ENCODE measurements around the gene C22orf39. TPM values are rescaled to one million over a fixed set of nuclear protein-coding genes. Genes with fewer than 3 reads are reported as not detected.
"Not testable (repeated sequence)": the region's sequence is repeated elsewhere in the genome, so short reads cannot be mapped to it uniquely, and the experiment has no call there.

The C22orf39 gene
- total RNA-seq, 1 donor from 2014 or later, result 25.3 TPM

- FAIRE-seq (no peak), DNase-seq (ENCODE audit: low read depth) (no peak)
- Histone ChIP-seq H3K4me3 (ENCODE audit: low read depth, low read length) (no peak overlapping the region), H3K27me3 (ENCODE audit: control insufficient read depth, insufficient read depth, low read length) (no peaks in the 10 kb centered on the region), H3K36me3 (ENCODE audit: control insufficient read depth, insufficient read depth, low read length) (peaks cover 10% of the 10 kb centered on the region)
- TF ChIP-seq CTCF (IDR thresholded peaks at IDR 0.05; ENCODE audit: insufficient read depth, low read length, severe bottlenecking), result no peak
These were observed 3.8 kb downstream of the C22orf39 start for GRCh38 chr22:19443544-19444211.

- no peak for DNase-seq (ENCODE audit: low read depth)
- no peak overlapping the region for H3K4me3 ChIP-seq (ENCODE audit: low read depth, low read length)
- no peak for TF ChIP-seq CTCF (IDR thresholded peaks at IDR 0.05; ENCODE audit: insufficient read depth, low read length, severe bottlenecking)
- H3K36me3 ChIP-seq (ENCODE audit: control insufficient read depth, insufficient read depth, low read length), result peaks cover 10% of the 10 kb centered on the region
- FAIRE-seq, result no peak
- H3K27me3 ChIP-seq (ENCODE audit: control insufficient read depth, insufficient read depth, low read length), result no peaks in the 10 kb centered on the region
These were observed 5.3 kb downstream of the C22orf39 start for GRCh38 chr22:19442166-19442565.

GRCh38 chr22:19440411-19441195 is 6.9 kb downstream of the C22orf39 start:
- Histone ChIP-seq H3K27me3 (ENCODE audit: control insufficient read depth, insufficient read depth, low read length) (no peaks in the 10 kb centered on the region), H3K36me3 (ENCODE audit: control insufficient read depth, insufficient read depth, low read length) (peaks cover 11% of the 10 kb centered on the region), H3K4me3 (ENCODE audit: low read depth, low read length) (no peak overlapping the region)
- no peak for TF ChIP-seq CTCF (IDR thresholded peaks at IDR 0.05; ENCODE audit: insufficient read depth, low read length, severe bottlenecking)
- no peak for FAIRE-seq
- no peak for DNase-seq (ENCODE audit: low read depth)

GRCh38 chr22:19438298-19438697 is 9.2 kb downstream of the C22orf39 start:
- H3K4me3 ChIP-seq (ENCODE audit: low read depth, low read length), result no peak overlapping the region
- no peak for FAIRE-seq
- H3K27me3 ChIP-seq (ENCODE audit: control insufficient read depth, insufficient read depth, low read length), result no peaks in the 10 kb centered on the region
- no peak for TF ChIP-seq CTCF (IDR thresholded peaks at IDR 0.05; ENCODE audit: insufficient read depth, low read length, severe bottlenecking)
- peaks cover 11% of the 10 kb centered on the region for H3K36me3 ChIP-seq (ENCODE audit: control insufficient read depth, insufficient read depth, low read length)
- peak; percentile 59 for DNase-seq (ENCODE audit: low read depth)

- not testable (repeated sequence) for H3K27me3 ChIP-seq (ENCODE audit: control insufficient read depth, insufficient read depth, low read length); FAIRE-seq; H3K36me3 ChIP-seq (ENCODE audit: control insufficient read depth, insufficient read depth, low read length); DNase-seq (ENCODE audit: low read depth); H3K4me3 ChIP-seq (ENCODE audit: low read depth, low read length)
These were observed 10.9 kb downstream of the C22orf39 start for GRCh38 chr22:19436444-19437161.
